GM21529 (cell line): ENCODE data around the gene MAS1.
"Not testable (repeated sequence)": the region's sequence is repeated elsewhere in the genome, so short reads cannot be mapped to it uniquely, and the experiment has no call there.

Experiments
- ATAC-seq: cut with Tn5 transposase; IDR thresholded peaks from one replicate; pipeline ENCODE4 v1.9.1; 2021; ENCODE audit not compliant: unreplicated experiment

The MAS1 gene

DNA sequence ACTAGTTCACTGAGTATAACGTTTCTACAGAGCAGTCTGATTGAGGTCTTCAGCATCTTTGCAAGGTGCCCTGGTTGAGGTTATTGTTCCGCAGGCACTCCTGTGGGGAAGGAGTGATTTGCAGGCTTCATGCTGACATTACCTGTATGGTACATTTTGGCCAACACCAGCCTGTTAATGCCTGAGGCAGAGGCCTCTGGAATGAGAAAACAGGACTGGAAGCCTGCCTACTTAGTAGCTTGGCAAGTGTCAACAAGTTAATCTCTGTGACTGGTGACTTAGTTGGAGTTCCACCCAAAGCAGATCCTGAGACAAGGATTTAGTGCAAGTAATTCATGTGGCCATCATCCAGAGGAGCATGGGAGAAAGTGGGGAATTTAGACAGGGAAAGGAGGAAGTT lies 24.6 kb downstream of the MAS1 start:
- no peak for ATAC-seq

DNA sequence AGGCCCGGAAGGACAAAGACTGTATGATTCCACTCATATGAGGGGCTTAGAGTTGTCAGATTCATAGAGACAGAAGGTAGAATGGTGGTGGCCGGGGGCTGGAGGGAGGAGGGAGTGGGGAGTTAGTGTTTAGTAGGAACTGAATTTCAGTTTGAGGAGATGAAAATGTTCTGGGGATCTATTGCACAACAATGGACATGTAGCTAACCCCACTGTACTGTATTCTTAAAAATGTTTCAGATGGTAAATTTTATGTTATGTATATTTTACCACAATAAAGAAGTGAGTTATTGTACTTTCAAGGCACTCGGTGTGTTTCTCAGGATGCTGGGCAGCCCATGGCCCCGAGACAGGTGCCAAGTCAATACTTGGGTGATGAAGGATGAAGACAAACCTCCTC lies 25.4 kb downstream of the MAS1 start:
- ATAC-seq: no peak

DNA sequence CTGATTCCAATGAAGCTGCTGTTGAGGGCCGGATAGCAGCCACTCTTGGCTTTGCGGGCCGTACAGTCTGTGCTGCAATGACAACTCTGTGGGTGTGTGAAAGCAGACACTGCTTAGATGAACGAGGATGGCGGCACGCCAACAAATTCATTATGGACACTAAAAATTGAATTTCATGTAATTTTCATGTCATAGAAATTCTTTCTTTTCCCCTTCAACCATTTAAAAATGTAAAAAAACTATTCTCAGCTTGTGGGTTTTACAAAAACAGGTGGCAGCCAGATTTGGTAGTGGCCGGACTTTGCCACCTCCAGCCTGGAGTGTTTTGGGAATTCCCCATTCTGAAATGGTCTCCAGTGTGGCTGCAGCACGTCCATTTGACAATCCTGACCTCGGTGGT lies 26.0 kb downstream of the MAS1 start:
- no peak for ATAC-seq

DNA sequence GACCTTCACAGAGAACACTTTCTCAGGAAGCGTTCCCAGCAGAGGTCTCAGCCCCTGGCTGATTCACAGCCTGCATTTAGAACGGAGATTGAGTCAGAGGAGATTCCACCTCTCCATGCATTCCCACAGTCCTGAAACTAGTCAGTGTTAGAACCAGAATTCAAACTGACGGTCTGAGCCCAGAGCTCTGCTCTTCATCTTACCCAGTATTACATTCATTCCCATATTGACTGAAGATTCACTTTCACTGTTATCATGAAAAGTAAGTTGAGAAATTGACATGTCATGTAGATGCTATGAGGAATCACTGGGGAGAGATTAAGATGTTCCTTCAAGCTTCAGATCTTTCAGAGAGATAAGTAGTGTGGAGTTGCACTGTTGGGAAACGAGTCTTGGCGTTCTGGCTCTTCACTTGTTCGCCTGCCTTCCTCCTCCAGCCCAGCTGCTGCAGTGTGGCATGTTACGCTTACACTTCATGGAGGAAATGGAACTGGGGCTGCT lies 28.3 kb downstream of the MAS1 start:
- ATAC-seq: no peak

DNA sequence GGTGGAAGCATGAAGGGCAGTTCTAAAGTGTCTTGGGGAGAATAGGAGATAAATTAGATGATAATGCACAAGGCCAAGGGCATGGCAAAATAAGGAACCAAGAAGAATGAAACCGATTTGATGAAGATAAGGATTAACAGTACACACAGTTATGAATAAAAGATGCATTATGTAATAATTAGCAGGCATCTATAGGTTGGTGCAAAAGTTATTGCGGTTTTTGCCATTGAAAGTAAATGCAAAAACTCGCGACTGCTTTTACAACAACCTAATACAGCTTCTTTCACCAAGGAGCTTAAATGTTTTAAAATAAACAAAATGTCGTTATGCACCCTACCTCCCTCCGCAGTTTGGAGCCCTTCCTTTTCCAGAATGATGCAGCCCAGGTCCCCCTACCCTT lies 29.0 kb downstream of the MAS1 start:
- ATAC-seq: no peak

DNA sequence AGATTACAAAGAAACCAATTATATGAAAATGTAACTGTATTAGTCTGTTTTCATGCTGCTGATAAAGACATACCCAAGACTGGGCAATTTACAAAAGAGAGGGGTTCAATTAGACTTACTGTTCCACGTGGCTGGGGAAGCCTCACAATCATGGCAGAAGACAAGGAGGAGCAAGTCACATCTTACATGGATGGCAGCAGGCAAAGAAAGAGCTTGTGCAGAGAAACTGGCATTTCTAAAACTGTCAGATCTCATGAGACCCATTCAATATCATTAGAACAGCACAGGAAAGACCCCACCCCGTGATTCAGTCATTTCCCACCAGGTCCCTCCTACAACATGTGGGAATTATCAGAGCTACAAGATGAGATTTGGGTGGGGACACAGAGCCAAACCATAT lies 33.4 kb downstream of the MAS1 start:
- not testable (repeated sequence) for ATAC-seq

DNA sequence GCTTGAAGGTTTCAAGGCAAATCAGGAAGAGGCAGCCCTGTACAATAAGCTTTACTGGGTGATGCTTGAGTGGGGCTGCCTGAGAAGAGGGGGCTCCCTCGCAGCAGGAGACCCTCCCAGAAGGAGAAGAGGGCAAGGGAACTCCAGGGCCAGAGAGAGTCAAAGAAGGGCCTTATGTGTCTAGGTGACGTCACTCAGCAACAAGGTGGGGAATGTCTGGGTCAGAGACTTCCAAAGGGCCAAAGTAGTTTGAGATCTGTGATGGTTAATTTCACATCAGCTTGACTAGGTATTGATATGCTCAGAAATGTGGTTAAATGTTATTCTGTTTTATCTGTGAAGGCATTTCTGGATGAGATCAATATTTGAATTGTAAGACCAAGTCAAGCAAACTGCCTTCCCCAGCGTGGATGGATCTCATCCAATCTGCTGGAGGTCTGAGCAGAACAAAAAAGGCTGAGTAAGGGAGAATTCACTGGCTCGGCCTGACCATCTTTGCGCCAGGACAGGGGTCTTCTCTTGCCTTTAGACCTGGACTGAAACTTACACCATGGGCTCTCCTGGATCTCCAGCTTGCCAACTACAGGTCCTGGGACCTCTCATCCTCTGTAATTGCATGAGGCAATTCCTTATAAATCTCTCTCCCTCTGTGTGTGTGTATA lies 35.9 kb downstream of the MAS1 start:
- ATAC-seq: no peak

DNA sequence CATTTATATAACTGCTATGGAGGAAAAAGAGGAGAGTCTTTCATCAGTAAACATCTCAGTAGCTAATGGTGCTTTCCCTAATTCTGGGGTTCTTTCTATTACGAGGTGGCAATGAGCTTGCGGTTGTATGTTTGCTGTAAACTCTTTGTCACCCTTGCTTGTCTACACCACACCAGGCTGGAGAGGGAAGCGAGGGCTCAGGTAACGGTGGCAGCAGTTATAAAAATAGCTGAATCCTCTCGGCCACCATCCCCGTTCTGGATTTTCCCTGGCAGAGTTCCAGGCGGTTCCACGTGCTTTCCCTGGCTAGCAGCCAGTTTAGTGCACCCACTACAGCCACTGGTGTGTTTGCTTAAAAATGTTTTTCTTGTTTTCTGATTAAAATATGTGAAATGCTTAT lies 39.0 kb downstream of the MAS1 start:
- ATAC-seq: peak; percentile 43

DNA sequence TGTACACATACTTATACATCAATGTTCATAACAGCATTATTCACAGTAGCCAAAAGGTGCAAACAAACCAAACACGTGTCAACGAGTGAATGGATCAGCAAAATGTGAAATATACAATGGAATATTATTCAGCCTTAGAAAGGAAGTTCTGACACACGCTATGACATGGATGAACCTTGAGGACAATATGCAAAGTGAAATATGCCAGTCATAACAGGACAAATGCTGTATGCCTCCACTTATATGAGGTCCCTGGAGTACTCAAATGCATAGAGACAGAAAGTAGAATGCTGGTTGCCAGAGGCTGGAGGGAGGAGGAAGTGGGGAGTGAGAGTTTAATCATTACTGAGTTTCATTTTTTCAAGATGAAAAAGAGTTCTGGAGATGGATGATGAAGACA lies 40.3 kb downstream of the MAS1 start:
- peak; percentile 90 for ATAC-seq

DNA sequence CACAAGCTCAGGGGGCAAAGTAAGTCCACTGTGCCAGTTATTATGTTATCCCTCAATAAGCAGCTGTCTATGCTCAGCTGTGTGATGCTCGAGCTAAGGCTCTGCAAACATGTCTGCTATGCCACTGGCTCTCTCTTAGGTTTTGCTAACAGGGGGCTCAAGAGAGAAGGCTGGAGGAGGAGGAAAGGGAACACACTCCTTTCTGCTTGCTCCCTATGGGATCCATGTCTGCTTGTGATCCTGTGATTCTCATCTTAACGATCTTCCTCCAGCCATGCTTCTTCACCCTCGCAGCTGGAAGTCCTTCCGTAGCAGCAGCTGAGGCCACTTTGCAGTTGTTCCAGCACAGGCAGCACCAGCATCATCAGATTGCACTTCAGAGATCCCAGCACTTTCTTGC lies 41.1 kb downstream of the MAS1 start:
- no peak for ATAC-seq

DNA sequence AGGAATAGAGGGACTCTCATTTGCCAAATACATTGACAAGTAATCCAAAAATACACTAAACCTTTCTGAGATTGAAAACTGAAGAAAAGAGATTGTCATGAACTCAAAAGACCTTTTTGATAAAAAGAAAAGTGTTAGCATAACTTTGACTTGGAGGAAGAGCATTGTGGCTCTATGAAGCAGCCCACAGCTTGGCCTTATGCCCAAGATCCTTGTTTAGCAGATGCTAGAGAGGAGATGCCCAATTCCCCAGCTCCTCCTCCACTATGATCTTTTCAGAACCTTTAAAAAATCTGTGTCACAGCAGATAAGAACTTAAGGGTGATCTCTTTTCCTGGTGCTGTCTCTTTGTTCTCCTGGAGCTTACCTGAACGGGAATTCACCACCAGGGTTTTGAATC lies 42.3 kb downstream of the MAS1 start:
- no peak for ATAC-seq

DNA sequence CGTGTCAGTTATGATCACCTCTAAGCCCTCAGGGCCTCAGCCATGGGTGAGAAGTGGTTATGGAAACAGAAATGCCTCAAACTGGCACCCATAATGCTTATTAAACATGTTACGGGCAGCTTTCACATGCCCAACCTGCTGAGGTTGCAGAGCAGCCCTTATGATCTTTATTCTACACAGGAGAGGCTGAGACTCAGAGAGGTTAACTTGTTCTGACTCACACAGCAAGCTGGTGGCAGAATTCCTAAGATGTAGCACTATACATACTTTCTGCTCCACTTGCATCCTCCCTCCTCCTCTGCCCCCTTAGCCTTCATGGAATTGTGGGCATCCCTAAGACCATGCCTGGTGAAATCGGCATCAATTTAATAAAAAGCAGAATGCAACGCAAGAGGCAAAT lies 43.4 kb downstream of the MAS1 start:
- ATAC-seq: no peak

DNA sequence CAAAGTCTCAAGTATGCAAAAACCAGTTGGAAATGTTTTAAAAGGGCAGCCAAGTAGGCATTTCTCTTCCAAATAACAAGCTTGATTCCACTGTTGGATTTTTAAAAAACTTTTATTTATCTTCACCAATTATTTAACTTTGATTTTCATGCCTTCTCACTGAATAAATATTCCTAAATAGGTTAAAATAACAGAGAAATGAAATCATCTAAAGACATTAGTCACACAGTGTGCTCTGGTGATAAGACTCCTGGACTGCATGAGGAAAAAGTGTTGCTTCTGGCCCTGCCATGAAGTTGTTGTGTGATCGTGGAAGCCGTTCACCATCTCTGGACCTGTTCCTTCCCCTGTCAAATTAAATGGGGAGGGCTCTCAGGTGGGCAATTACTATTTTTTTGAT lies 44.3 kb downstream of the MAS1 start:
- ATAC-seq: no peak

DNA sequence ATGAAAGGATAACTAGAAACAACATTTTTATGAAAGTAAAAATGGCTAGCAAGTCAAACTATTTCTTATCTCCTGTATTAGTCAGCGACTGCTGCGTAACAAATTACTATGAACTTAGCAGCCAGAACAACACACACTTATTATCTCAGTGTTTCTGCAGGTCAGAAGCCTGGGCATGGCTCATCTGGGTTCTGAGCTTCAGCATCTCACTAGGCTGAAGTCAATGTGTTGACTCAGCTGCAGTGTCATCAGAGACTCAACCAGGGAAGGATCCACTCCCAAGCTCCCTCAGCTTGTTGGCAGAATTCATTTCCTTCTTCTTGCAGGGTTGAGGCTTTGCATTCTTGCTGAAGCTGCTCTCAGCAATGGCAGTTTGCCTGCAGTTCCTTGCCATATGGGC lies 44.8 kb downstream of the MAS1 start:
- no peak for ATAC-seq

DNA sequence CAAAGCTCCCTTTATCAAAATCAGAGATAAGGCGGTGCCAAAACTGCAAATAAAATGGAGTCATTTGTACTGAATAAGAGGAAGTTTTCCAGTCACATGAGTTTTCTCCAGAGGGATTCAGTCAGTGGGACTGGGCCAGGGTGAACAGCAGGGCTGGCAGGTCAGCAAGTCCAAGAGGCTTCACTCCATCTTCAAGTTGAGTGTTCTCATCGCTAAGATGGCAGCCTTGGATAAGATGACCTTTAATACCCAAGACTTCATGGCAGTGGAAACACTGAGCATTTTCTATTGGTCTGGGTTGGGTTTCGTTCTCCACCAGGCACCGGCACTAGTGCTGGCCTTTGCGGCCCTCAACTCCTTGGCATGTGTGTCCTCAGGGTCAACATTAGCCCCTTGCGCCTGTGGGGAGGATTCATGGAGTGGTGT lies 48.8 kb downstream of the MAS1 start:
- ATAC-seq: no peak
